ENCODE results near the gene CCND2. TPM values are rescaled to one million over a fixed set of nuclear protein-coding genes. Genes with fewer than 3 reads are reported as not detected.

Gene CCND2
- total and polyA plus RNA-seq, 9 of the 15 experiments (the other 6 are each of a cell fraction or from before 2014, with no cell fraction given), result 13.6 to 99.3 (median 39.6) TPM

DNA sequence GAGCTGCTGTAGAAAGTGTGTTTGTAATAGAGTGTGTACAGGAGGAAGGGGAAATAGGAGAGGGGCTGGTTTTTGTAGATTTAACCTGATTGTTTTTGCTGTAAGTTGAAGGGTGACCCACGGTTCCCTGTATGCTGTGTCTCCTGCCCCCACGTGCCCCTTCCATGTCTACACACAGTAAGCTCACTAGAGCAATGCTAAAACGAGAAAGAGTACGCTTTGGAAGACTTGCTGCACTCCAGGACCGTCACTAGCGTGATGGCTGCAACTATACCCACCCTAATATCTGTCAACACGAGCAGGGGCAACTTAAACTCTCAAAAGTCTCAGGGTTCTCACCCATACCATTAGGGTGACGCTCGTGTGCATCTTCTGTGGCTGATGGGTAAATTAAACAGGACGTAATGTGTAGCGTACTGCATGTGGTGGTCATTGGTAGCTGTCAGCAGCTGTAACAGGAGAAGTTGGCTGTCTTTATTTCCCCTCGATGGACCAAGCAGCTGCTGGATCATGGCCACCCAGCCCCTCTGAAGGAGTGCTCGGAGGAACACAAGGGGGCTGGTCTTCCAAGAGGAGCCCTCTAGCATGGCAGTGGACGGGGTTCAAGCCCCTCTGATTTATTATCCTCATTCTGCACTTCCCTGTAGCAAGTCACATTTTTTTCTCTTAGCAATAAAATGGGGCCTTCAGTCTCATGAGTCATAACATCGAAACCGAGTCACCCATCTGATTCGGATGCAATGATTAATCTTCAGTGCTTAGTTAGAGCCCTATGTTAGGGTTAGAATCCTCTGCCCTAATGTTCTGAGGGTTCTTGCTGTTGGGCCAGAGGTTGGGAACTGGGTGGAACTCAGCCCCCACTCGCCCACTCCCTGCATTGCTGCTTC, 14.0 kb downstream of the CCND2 start:
- ChIA-PET CTCF (ENCODE audit: low intra/inter-chr PET ratio) (no interaction called here), POLR2A (interaction anchor here (0.6 to 1.1 kb wide), 3 partner anchors 97 to 913 kb away, joined by 3 to 5 read pairs (median 4); no protein-coding TSS in a partner anchor)
- H3K79me2 ChIP-seq (ENCODE audit: control insufficient read depth, insufficient read depth, low read length), result peaks cover 61% of the 10 kb centered on the region
- no peak overlapping the region for H3K4me2 ChIP-seq (ENCODE audit: insufficient read depth, low read length)
- no peaks in the 10 kb centered on the region for H3K4me1 ChIP-seq (replicated peaks in 1 of 2; ENCODE audit: control insufficient read depth in 2 of 2, insufficient read depth in 2 of 2, low read length in 2 of 2)
- intact Hi-C loops (cut with micrococcal nuclease), result no loop called here
- WGBS (ENCODE audit: insufficient coverage, low coverage, missing lambda C conversion rate), result 87% methylated on average over 18 of the region's 18 CpGs
- H2AFZ ChIP-seq (ENCODE audit: low read depth, low read length), result no peak overlapping the region
- DNase-seq (ENCODE audit: extremely low read depth in 1 of 4, low spot score in 3 of 4), result no peak
- FAIRE-seq, result no peak
- no peaks in the 10 kb centered on the region for H3K27me3 ChIP-seq (ENCODE audit: control insufficient read depth in 2 of 2, insufficient read depth in 2 of 2, low read length in 2 of 2)
- in situ Hi-C loops (cut with MboI), result loop anchor here (25.0 kb wide), 1 partner anchor 400 kb away; no protein-coding TSS in a partner anchor
- no peak overlapping the region; the same call in 2 of the 3 replicates for H3K27ac ChIP-seq (ENCODE audit: extremely low read depth, low read depth, low read length)
- no peak overlapping the region for H3K9ac ChIP-seq (ENCODE audit: insufficient read depth in 1 of 2, low read depth in 2 of 2, low read length in 2 of 2)
- H4K20me1 ChIP-seq (replicated peaks; ENCODE audit: control insufficient read depth, insufficient read depth, low read length), result peaks cover 13% of the 10 kb centered on the region; the same call in 1 of the 2 replicates
- ATAC-seq, result no peak
- BruUV-seq (replicated peaks), result no TSS peak
- H3K4me3 ChIP-seq, result no peak overlapping the region
- peaks cover 97% of the 10 kb centered on the region for H3K36me3 ChIP-seq (ENCODE audit: control insufficient read depth, insufficient read depth, low read length)
- H3K9me3 ChIP-seq (replicated peaks; ENCODE audit: control insufficient read depth, insufficient read depth, low read depth, low read length), result no peaks in the 10 kb centered on the region
- H3K9me1 ChIP-seq (ENCODE audit: control insufficient read depth, insufficient read depth, low read length), result no peaks in the 10 kb centered on the region
- TF ChIP-seq ZNF23 (CRISPR knock-in tag; IDR thresholded peaks at IDR 0.05) (no peak), SUPT5H (IDR thresholded peaks at IDR 0.05) (peak; percentile 2; the same call in 1 of the 2 replicates)

Measured in K562 (cell line).